H1 (cell line): ENCODE data around the gene DDAH2. TPM values are rescaled to one million over a fixed set of nuclear protein-coding genes. Genes with fewer than 3 reads are reported as not detected.

Experiments used
- KDM4A ChIP-seq: IDR thresholded peaks from one replicate; pipeline ENCODE4 v1.7.1; 2012; ENCODE audit warnings: low read depth, mild to moderate bottlenecking, moderate library complexity, low read length, inconsistent platforms; ENCODE audit not compliant: severe bottlenecking
- TCF12 ChIP-seq: IDR thresholded peaks from 2 replicates; pipeline ENCODE4 v1.6.1; 2011; ENCODE audit warnings: low read depth, mild to moderate bottlenecking, low read length
- polyA plus RNA-seq, 7 experiments: library from polyadenylated mRNA; depleted of rRNA in 3 of 7; stranded (reverse) in 5 of 7; unstranded in 2 of 7; fragments of >200 nt in 5 of 7; fragments of 200-250 nt in 2 of 7; gene quantifications; 1 replicate in 5 of 7; 2 replicates in 1 of 7; 4 replicates in 1 of 7; pipeline versions ENCODE4 v1.2.1 to v1.2.3, GENCODE V29; 2011 to 2013; ENCODE audit warnings: missing spikeins in 2 of 7, mixed read lengths in 2 of 7
- total RNA-seq: library from RNA; stranded (reverse); fragmentation: NEBNext Ultra II Directional; extraction: Animal tissue kit (Norgen Biotek cat#: 25700); gene quantifications from 2 replicates; pipeline ENCODE4 v1.2.1, GENCODE V29; 2021

DDAH2 gene
- total and polyA plus RNA-seq, 2 of the 8 experiments (the other 6 are each of a cell fraction or from before 2014, with no cell fraction given): 53.3 to 73.5 TPM

GRCh38 chr6:31750411-31751022 lies 21.4 kb upstream of the DDAH2 start (continued):
- TF ChIP-seq TCF12: no peak
- TF ChIP-seq KDM4A: no peak
